Peyer's patch (tissue), 4 donors: ENCODE data around the gene TPCN2. TPM values are rescaled to one million over a fixed set of nuclear protein-coding genes. Genes with fewer than 3 reads are reported as not detected.

ENCODE experiments used
- DNase-seq, 3 donors: peaks; one replicate each; pipeline ENCODE4 v3.0.0-alpha.2; 2017 to 2019
- H3K27ac ChIP-seq, 4 donors: fragments of 200-600 bp; sonication (generic); one replicate each; pipeline ENCODE4 v1.5.1; 2016 to 2019
- H3K27me3 ChIP-seq, 2 donors: fragments of 200-600 bp; sonication (generic); one replicate each; pipeline ENCODE4 v1.5.1; 2019
- H3K36me3 ChIP-seq, 3 donors: fragments of 200-600 bp; sonication (generic); one replicate each; pipeline ENCODE4 v1.5.1; 2016 to 2019
- H3K4me1 ChIP-seq, 4 donors: fragments of 200-600 bp; sonication (generic); one replicate each; pipeline ENCODE4 v1.5.1; 2016 to 2019
- H3K4me3 ChIP-seq, 4 donors: fragments of 200-600 bp; sonication (generic); 1 replicate in 3 of 4; 2 replicates in 1 of 4; pipeline ENCODE4 v1.5.1; 2016 to 2019; ENCODE audit warnings: mild to moderate bottlenecking in 1 of 4
- H3K9me3 ChIP-seq, 4 donors: fragments of 200-600 bp; sonication (generic); one replicate each; pipeline ENCODE4 v1.5.1; 2016 to 2019; ENCODE audit warnings: mild to moderate bottlenecking in 1 of 4
- POLR2A ChIP-seq, 2 donors: fragments of 450-650 bp; IDR thresholded peaks; one replicate each; pipeline ENCODE4 v1.5.1; 2017; ENCODE audit warnings: antibody characterized with exemption in 2 of 2, mild to moderate bottlenecking in 2 of 2, moderate library complexity in 2 of 2
- total RNA-seq, 4 donors: library from RNA; depleted of rRNA; stranded (reverse); fragments of >200 nt; gene quantifications; one replicate each; pipeline ENCODE4 v1.1.0, GENCODE V29; 2016
- TF ChIP-seq, protein P1 (sequence below), 6 experiments: fragments of 450-650 bp in 4 of 6; fragments of 200-600 bp in 2 of 6; sonication (generic) in 1 of 6; IDR thresholded peaks; one replicate each; pipeline ENCODE4 v1.5.1; 2017 to 2019; ENCODE audit warnings: antibody characterized with exemption in 6 of 6, mild to moderate bottlenecking in 3 of 6, moderate library complexity in 1 of 6

TPCN2 gene
- total RNA-seq, 4 donors from 2014 or later = 22.4 to 42.5 (median 33.0) TPM

DNA sequence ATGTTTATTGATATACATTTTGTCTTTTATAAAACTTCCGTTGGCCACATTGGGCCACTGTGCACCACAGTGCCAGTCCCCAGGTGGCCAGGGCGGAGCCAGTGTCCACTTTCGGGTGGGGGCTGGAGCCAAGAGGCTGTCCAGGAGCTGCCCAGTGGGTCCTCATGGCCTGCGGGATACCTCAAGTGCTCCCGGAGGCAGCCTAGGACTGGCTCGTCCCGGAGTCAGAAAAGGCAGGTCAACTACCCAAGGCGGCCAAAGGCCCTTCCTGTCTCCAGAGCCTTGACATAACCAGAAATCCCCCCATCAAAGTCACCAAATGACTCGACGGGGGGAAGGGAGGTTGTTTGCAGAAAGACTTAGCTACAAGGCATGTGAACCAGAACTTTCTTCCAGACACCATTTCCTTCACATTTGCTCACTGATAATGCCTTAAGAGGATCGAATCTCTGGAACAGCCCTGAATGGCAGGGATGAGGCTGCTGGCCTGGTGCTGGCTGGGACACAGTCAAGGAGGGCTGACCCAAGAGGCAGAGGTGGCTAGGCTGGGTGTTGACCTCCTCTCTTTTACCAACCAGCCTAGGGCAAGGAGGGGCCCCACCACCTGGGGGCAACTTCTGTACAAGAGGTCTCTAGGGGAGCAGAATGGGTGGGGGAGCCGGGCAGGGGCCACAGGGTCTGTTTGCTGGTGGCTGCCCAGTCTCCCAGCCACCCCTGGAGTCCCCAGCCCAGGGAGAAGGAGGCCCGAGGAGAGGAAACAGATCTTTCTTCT is 44.1 kb upstream of the TPCN2 start:
- H3K36me3 ChIP-seq = peaks cover 0 to 7% (median 0%) of the 10 kb centered on the region in 3 donors
- no peak for TF ChIP-seq POLR2A (IDR thresholded peaks at IDR 0.05)
- peak overlapping the region in 1 of 4 donors; percentile 96 for H3K27ac ChIP-seq
- H3K9me3 ChIP-seq = no peaks in the 10 kb centered on the region
- H3K27me3 ChIP-seq = no peaks in the 10 kb centered on the region
- peaks cover 0 to 48% (median 0%) of the 10 kb centered on the region in 4 donors for H3K4me1 ChIP-seq
- DNase-seq = peak in 1 of 3 donors; percentile 36
- no peak overlapping the region for H3K4me3 ChIP-seq

DNA sequence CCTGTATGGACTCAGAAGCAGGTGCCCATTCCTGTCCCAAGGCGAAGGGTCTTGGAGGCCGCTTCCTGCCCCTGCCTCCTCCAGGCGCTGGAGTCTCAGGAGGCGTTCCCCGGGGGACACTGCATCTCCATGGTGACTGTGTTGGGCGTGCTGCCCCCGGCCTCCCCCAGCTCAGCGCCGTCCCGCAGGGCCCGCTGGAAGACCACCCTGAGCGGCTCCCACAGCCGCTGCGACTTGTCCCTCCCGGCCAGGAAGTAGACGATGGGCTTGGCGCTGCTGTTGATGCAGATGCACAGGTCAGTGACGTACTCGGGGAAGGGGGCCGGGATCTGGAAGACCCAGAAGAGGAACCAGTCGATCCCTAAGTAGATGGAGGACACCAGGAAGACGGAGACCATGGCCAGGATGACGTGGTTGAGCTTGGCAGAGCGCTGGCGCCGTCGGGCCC is 43.5 kb upstream of the TPCN2 start:
- H3K27me3 ChIP-seq = no peaks in the 10 kb centered on the region
- H3K27ac ChIP-seq = peak overlapping the region in 1 of 4 donors; percentile 96
- peaks cover 0 to 7% (median 0%) of the 10 kb centered on the region in 3 donors for H3K36me3 ChIP-seq
- no peaks in the 10 kb centered on the region for H3K9me3 ChIP-seq
- H3K4me1 ChIP-seq = peaks cover 0 to 53% (median 0%) of the 10 kb centered on the region in 4 donors
- no peak overlapping the region for H3K4me3 ChIP-seq
- TF ChIP-seq POLR2A (IDR thresholded peaks at IDR 0.05) = no peak
- TF ChIP-seq, protein P1, sequence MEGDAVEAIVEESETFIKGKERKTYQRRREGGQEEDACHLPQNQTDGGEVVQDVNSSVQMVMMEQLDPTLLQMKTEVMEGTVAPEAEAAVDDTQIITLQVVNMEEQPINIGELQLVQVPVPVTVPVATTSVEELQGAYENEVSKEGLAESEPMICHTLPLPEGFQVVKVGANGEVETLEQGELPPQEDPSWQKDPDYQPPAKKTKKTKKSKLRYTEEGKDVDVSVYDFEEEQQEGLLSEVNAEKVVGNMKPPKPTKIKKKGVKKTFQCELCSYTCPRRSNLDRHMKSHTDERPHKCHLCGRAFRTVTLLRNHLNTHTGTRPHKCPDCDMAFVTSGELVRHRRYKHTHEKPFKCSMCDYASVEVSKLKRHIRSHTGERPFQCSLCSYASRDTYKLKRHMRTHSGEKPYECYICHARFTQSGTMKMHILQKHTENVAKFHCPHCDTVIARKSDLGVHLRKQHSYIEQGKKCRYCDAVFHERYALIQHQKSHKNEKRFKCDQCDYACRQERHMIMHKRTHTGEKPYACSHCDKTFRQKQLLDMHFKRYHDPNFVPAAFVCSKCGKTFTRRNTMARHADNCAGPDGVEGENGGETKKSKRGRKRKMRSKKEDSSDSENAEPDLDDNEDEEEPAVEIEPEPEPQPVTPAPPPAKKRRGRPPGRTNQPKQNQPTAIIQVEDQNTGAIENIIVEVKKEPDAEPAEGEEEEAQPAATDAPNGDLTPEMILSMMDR (IDR thresholded peaks at IDR 0.05) = no peak
- DNase-seq = peak in 1 of 3 donors; percentile 26

DNA sequence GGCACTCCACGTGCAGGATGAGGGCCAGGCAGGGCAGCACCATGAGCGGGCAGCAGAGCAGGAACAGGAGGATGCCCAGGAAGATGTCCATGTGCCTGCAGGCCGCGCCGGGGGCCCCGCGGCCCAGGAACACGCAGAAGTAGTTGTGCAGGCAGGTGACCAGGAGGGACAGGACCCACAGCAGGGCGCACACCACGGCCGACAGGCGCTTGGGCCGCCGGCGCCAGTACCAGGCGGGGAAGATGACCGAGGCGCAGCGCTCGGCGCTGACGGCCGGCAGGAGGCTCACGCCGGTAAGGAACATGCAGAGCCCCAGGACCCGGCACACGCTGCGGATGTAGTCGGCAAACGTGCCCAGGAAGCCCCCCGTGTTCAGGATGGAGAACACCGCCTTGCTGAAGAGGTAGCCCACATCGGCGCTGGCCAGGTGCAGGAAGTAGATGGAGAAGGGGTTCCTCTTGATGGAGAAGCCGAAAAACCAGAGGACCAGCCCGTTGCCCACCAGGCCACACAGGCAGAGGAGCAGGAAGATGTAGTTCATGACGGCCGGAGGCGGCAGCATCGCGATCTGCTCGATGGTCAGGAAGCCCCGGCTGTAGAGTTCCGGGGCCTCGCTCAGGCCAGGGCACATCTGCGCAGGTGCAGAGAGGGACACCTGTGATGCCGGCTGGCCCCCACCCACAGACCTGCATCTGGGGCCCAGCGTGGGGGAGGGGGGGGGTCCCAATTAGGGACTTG is 42.9 kb upstream of the TPCN2 start:
- H3K4me3 ChIP-seq = no peak overlapping the region
- H3K36me3 ChIP-seq = peaks cover 0 to 7% (median 0%) of the 10 kb centered on the region in 3 donors
- H3K27me3 ChIP-seq = peaks cover 0 to 2% of the 10 kb centered on the region in 2 donors
- peaks cover 0 to 53% (median 0%) of the 10 kb centered on the region in 4 donors for H3K4me1 ChIP-seq
- TF ChIP-seq POLR2A (IDR thresholded peaks at IDR 0.05) = no peak
- TF ChIP-seq, protein P1 (IDR thresholded peaks at IDR 0.05) = no peak
- peak in 2 of 3 donors; percentile 37 to 41 for DNase-seq
- no peaks in the 10 kb centered on the region for H3K9me3 ChIP-seq
- H3K27ac ChIP-seq = peak overlapping the region in 1 of 4 donors; percentile 96

DNA sequence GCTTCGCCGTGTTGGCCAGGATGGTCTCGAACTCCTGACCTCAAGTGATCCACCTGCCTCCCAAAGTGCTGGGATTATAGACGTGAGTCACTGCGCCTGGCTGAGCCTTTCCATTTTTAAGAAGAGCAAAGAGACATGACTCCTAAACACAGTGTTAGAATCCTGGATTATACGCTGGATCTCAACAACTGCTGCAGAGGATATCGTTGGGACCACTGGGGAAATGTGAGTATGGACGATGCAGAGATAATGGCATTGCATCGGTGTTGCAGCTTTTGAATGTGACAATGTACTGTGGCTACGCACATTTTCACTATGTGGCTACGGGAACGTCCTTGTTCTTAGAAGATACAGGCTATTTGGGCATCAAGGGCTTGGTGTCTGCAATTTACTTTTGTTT is 41.9 kb upstream of the TPCN2 start:
- H3K9me3 ChIP-seq = no peaks in the 10 kb centered on the region
- peaks cover 0 to 7% (median 0%) of the 10 kb centered on the region in 3 donors for H3K36me3 ChIP-seq
- H3K4me1 ChIP-seq = peaks cover 0 to 54% (median 0%) of the 10 kb centered on the region in 4 donors
- TF ChIP-seq, protein P1 (IDR thresholded peaks at IDR 0.05) = no peak
- no peak for TF ChIP-seq POLR2A (IDR thresholded peaks at IDR 0.05)
- DNase-seq = no peak
- peak overlapping the region in 1 of 4 donors; percentile 96 for H3K27ac ChIP-seq
- H3K27me3 ChIP-seq = peaks cover 0 to 6% of the 10 kb centered on the region in 2 donors
- no peak overlapping the region for H3K4me3 ChIP-seq

DNA sequence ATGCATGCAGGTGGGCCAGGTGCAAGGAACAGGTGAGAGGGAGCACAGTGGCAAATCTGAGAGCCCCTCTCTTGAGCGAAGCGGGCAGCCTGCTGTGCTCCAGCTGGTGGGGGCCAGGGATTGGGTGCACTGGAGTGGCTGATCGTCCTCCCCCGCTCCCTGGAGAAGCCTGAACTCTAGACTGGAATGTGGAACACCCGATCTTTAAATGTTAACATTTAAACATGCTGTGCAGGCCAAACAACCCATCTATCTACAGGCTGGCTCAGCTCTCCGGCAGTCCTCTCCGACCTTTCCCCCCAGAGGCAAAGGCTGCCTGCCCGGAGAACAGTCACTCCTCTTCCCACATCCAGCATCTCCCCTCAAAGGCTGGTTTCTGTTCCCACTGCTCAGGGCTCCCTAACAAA is 40.8 kb upstream of the TPCN2 start:
- H3K4me3 ChIP-seq = no peak overlapping the region
- peaks cover 0 to 7% (median 0%) of the 10 kb centered on the region in 3 donors for H3K36me3 ChIP-seq
- H3K4me1 ChIP-seq = peaks cover 0 to 46% (median 0%) of the 10 kb centered on the region in 4 donors
- H3K27ac ChIP-seq = peak overlapping the region; percentile 59 to 96 (median 78)
- no peaks in the 10 kb centered on the region for H3K9me3 ChIP-seq
- peak in 1 of 3 donors; percentile 50 for DNase-seq
- TF ChIP-seq, protein P1 (IDR thresholded peaks at IDR 0.05) = no peak
- TF ChIP-seq POLR2A (IDR thresholded peaks at IDR 0.05) = no peak
- H3K27me3 ChIP-seq = peaks cover 0 to 10% of the 10 kb centered on the region in 2 donors
